ENCODE results near the gene EMP2. TPM values are rescaled to one million over a fixed set of nuclear protein-coding genes. Genes with fewer than 3 reads are reported as not detected.
"Not testable (repeated sequence)": the region's sequence is repeated elsewhere in the genome, so short reads cannot be mapped to it uniquely, and the experiment has no call there.

Gene EMP2
- polyA plus RNA-seq, 2 of the 4 experiments (the other 2 are of a cell fraction): 14.2 to 21.4 TPM

DNA sequence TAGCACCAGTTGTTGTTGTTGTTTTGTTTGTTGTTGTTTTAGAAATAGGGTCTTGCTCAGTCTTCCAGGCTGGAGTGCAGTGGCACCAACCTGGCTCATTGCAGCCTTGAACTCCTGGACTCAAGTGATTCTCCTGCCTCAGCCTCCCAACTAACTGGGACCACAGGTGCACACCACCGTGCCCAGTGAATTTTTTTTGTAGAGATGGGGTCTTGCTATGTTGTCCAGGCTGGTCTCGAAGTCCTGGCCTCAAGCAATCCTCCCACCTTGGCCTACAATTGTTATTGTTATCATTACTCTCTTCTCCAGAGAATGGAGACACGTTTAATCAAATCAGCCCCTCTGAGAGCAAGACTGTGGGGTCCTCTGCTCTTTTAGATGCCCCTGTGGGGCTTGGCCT lies 42.7 kb upstream of the EMP2 start:
- WGBS (ENCODE audit: missing lambda C conversion rate): 71% methylated on average over 3 of the region's 3 CpGs
- TF ChIP-seq ESRRA (IDR thresholded peaks at IDR 0.05; ENCODE audit: borderline replicate concordance, low read length) (no peak), RARB (CRISPR knock-in tag; IDR thresholded peaks at IDR 0.05) (no peak), JUNB (IDR thresholded peaks at IDR 0.05) (no peak), TP53 (CRISPR knock-in tag; IDR thresholded peaks at IDR 0.05) (no peak), MAZ (IDR thresholded peaks at IDR 0.05; ENCODE audit: borderline replicate concordance, low read depth, low read length) (no peak), EHF (CRISPR knock-in tag; IDR thresholded peaks at IDR 0.05) (no peak), CBX8 (IDR thresholded peaks at IDR 0.05) (no peak)
- TF ChIP-seq, protein P1, sequence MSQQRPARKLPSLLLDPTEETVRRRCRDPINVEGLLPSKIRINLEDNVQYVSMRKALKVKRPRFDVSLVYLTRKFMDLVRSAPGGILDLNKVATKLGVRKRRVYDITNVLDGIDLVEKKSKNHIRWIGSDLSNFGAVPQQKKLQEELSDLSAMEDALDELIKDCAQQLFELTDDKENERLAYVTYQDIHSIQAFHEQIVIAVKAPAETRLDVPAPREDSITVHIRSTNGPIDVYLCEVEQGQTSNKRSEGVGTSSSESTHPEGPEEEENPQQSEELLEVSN (IDR thresholded peaks at IDR 0.05; ENCODE audit: borderline replicate concordance, low read depth): no peak
- Histone ChIP-seq H3K27ac (peak overlapping the region in 1 of 2 experiments; percentile 39; a peak in 2 of 6 replicates), H3K4me3 (no peak overlapping the region), H3K9me3 (0 out of 3 replicates have a peak, but pooled peaks cover 4% of the 10 kb centered on the region), H3K4me1 (peaks cover 24% of the 10 kb centered on the region), H3K4me2 (no peak overlapping the region)
- no peak for FAIRE-seq
- DNase-seq (ENCODE audit: low read depth in 1 of 2, low spot score in 1 of 2): no peak
- no peak for ATAC-seq
- ChIA-PET POLR2A (no interaction called here), CTCF (interaction anchor here (1.2 kb wide), 1 partner anchor 212 kb away, joined by 3 read pairs; no protein-coding TSS in a partner anchor)

DNA sequence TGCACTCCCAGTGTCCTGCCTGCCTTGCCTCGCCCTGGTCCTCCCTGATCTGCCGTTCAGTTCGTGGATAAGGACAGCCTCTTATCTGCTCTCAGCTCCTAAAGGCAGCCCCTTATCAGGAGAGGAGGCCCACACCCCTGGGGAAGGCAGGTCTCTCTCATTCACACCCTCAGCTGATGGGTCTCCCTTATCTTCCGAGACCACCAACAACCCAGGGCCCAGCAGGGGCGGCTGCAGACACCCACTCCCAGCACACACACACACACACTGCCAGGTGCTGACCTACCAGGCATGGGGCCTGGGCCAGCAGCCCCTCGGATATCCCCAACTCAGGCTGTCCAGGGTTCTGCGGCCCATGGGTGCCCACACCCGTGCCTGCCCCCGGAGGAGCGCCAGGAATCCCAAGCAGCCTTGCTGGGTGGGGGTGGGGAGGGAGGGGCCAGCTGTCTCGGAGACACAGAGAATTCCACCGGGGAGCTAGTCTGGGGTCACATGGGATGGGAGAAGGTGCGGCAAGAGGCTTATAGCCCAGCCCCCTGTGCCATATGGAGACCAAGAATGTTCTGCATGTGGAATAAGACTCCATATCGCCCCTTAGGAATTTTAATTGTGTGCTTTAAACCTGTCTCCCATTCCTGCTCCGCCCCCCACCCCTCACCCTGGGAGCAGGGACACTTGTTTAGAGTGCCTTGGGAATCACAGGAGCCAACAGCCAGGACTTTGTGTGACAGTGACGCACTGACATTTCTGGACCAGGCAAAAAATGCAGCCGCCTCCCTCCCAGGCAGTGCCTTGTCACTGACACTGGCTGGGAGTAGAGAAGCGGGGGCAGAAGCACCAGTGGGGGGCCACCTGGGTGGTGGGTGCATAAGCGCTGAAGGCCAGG lies 41.9 kb upstream of the EMP2 start:
- FAIRE-seq: no peak
- Histone ChIP-seq H3K4me1 (peaks cover 27% of the 10 kb centered on the region), H3K4me2 (no peak overlapping the region; the same call in 2 of the 3 replicates), H3K4me3 (no peak overlapping the region), H3K9me3 (0 out of 3 replicates have a peak, but pooled peaks cover 4% of the 10 kb centered on the region), H3K27ac (peak overlapping the region; percentile 29 to 39; a peak in 3 of 6 replicates)
- ChIA-PET POLR2A (no interaction called here), CTCF (interaction anchor here (0.6 kb wide), 1 partner anchor 590 kb away, joined by 4 read pairs; no protein-coding TSS in a partner anchor)
- TF ChIP-seq ZC3H11A (IDR thresholded peaks at IDR 0.05) (no peak), SMC3 (IDR thresholded peaks at IDR 0.05) (no peak), MAZ (IDR thresholded peaks at IDR 0.05; ENCODE audit: borderline replicate concordance, low read depth, low read length) (no peak), BHLHE40 (IDR thresholded peaks at IDR 0.05; ENCODE audit: low read depth, low read length) (no peak), EP300 (IDR thresholded peaks at IDR 0.05) (no peak), JUN (IDR thresholded peaks at IDR 0.05) (no peak), KDM5A (IDR thresholded peaks at IDR 0.05) (no peak)
- TF ChIP-seq, protein P1 (IDR thresholded peaks at IDR 0.05; ENCODE audit: borderline replicate concordance, low read depth): no peak
- ATAC-seq: peak; percentile 26 to 51; a peak in 3 of 6 replicates
- DNase-seq (ENCODE audit: low read depth in 1 of 2, low spot score in 1 of 2): no peak
- 72% methylated on average over 12 of the region's 19 CpGs for WGBS (ENCODE audit: missing lambda C conversion rate)

DNA sequence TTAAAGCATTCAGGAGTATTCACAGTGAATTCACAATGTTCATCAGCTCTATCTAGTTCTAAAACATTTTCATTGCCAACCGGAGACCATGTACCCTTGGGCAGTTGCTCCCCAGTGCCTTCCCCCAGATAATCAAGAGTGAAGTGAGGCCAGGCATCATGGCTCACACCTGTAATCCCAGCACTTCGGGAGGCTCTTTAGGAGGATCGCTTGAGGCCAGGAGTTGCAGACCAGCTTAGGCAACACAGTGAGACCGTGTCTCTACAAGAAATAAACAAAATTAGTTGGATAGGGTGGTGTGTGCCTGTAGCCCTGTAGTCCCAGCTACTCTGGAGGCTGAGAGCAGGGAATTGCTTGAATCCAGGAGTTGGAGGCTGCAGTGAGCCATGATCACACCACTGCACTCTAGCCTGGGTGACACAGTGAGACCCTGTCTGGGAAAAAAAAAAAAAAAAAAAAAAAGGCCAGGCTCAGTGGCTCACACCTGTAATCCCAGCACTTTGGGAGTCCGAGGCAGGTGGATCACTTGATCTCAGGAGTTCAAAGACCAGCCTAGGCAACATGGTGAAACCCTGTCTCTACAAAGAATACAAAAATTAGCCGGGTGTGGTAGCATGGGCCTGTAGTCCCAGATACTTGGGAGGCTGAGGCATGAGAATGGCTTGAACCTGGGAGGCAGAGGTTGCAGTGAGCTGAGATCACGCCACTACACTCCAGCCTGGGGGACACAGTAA lies 41.0 kb upstream of the EMP2 start:
- ATAC-seq; FAIRE-seq; H3K4me2 ChIP-seq; POLR2A ChIA-PET; DNase-seq (ENCODE audit: low read depth in 1 of 2, low spot score in 1 of 2); H3K9me3 ChIP-seq; H3K4me3 ChIP-seq: not testable (repeated sequence)
- WGBS (ENCODE audit: missing lambda C conversion rate): 80% methylated on average over 7 of the region's 7 CpGs
- CTCF ChIA-PET: interaction anchor here (0.6 kb wide), 1 partner anchor 591 kb away, joined by 4 read pairs; no protein-coding TSS in a partner anchor
- H3K27ac ChIP-seq: peak overlapping the region in 1 of 2 experiments; percentile 29; a peak in 1 of 6 replicates
- peaks cover 28% of the 10 kb centered on the region for H3K4me1 ChIP-seq

DNA sequence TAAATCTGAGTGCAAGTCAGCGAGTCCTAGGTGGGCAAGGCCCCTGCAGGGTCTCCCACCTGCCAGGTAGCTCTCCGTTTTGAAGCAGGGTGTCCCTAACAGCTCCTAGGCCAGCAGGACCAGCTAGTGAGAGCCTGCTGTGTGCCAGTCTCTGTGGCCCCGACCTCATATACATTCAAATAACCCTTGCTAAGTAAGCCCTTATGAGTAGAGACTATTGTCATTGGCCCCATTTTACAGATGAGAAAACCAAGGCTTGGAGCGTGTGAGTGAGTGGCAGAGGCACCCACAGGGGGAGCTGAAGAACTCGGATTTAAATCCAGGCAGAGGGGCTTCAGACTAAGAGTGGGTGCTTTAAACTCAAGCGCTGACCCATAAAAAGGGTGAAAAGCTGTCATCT lies 39.7 kb upstream of the EMP2 start:
- no peak for FAIRE-seq
- Histone ChIP-seq H3K27ac (no peak overlapping the region), H3K9me3 (no peaks in the 10 kb centered on the region), H3K4me2 (no peak overlapping the region), H3K4me1 (peaks cover 17% of the 10 kb centered on the region; the same call in 2 of the 3 replicates), H3K4me3 (no peak overlapping the region)
- CTCF ChIA-PET: interaction anchor here (0.5 to 1.3 kb wide), 2 partner anchors 9 to 97 kb away, joined by 3 to 4 read pairs; no protein-coding TSS in a partner anchor
- POLR2A ChIA-PET: no interaction called here
- no peak for ATAC-seq
- 58% methylated on average over 6 of the region's 6 CpGs for WGBS (ENCODE audit: missing lambda C conversion rate)
- no peak for DNase-seq (ENCODE audit: low read depth in 1 of 2, low spot score in 1 of 2)
- TF ChIP-seq HEYL (CRISPR knock-in tag; IDR thresholded peaks at IDR 0.05): no peak
- TF ChIP-seq RFX5 (IDR thresholded peaks at IDR 0.05): no peak
- TF ChIP-seq FOXS1 (CRISPR knock-in tag; IDR thresholded peaks at IDR 0.05): no peak
- TF ChIP-seq, protein P2, sequence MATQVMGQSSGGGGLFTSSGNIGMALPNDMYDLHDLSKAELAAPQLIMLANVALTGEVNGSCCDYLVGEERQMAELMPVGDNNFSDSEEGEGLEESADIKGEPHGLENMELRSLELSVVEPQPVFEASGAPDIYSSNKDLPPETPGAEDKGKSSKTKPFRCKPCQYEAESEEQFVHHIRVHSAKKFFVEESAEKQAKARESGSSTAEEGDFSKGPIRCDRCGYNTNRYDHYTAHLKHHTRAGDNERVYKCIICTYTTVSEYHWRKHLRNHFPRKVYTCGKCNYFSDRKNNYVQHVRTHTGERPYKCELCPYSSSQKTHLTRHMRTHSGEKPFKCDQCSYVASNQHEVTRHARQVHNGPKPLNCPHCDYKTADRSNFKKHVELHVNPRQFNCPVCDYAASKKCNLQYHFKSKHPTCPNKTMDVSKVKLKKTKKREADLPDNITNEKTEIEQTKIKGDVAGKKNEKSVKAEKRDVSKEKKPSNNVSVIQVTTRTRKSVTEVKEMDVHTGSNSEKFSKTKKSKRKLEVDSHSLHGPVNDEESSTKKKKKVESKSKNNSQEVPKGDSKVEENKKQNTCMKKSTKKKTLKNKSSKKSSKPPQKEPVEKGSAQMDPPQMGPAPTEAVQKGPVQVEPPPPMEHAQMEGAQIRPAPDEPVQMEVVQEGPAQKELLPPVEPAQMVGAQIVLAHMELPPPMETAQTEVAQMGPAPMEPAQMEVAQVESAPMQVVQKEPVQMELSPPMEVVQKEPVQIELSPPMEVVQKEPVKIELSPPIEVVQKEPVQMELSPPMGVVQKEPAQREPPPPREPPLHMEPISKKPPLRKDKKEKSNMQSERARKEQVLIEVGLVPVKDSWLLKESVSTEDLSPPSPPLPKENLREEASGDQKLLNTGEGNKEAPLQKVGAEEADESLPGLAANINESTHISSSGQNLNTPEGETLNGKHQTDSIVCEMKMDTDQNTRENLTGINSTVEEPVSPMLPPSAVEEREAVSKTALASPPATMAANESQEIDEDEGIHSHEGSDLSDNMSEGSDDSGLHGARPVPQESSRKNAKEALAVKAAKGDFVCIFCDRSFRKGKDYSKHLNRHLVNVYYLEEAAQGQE (IDR thresholded peaks at IDR 0.05): no peak
- no peak for TF ChIP-seq NR3C1 (IDR thresholded peaks at IDR 0.05)
- TF ChIP-seq, protein P3, sequence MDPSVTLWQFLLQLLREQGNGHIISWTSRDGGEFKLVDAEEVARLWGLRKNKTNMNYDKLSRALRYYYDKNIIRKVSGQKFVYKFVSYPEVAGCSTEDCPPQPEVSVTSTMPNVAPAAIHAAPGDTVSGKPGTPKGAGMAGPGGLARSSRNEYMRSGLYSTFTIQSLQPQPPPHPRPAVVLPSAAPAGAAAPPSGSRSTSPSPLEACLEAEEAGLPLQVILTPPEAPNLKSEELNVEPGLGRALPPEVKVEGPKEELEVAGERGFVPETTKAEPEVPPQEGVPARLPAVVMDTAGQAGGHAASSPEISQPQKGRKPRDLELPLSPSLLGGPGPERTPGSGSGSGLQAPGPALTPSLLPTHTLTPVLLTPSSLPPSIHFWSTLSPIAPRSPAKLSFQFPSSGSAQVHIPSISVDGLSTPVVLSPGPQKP (IDR thresholded peaks at IDR 0.05; ENCODE audit: low read depth, low read length): no peak

Data from A549 (cell line).